Endothelial cell of umbilical vein (primary cell): ENCODE data around the gene MYH16. TPM values are rescaled to one million over a fixed set of nuclear protein-coding genes. Genes with fewer than 3 reads are reported as not detected.
"Not testable (repeated sequence)": the region's sequence is repeated elsewhere in the genome, so short reads cannot be mapped to it uniquely, and the experiment has no call there.

Experiments
- Bru-seq: library from RNA; stranded (reverse); fragments of 400-500 nt; gene quantifications from one replicate; lab custom pipeline; 2021; lab: Mats Ljungman, UMichigan
- BruChase-seq, 2 experiments: library from RNA; stranded (reverse); fragments of 400-500 nt; gene quantifications; one replicate each; lab custom pipeline; 2021; lab: Mats Ljungman, UMichigan
- BruUV-seq: library from RNA; stranded (reverse); fragments of 400-500 nt; replicated peaks from 2 replicates; lab custom pipeline; 2021; lab: Mats Ljungman, UMichigan
- CTCF ChIA-PET: fragments of 300-600, 350-600 bp; sonication (Branson Sonifier 250); formaldehyde crosslinking; loops from one replicate; lab custom pipeline; 2021; ENCODE audit warnings: antibody characterized with exemption, inconsistent platforms; lab: Charles Lee
- POLR2A ChIA-PET: fragments of 300-600, 350-600 bp; sonication (Branson Sonifier 250); formaldehyde crosslinking; loops from one replicate; lab custom pipeline; 2021; ENCODE audit warnings: antibody characterized with exemption, inconsistent platforms; lab: Charles Lee
- DNase-seq: peaks from one replicate; pipeline ENCODE4 v3.0.0-alpha.2; 2011; ENCODE audit warnings: low read depth, low spot score
- FAIRE-seq: peaks from 2 replicates; lab custom pipeline; 2011; peaks lifted over from hg19 to GRCh38; lab: Jason Lieb, UNC
- H2AFZ ChIP-seq: 2 replicates; pipeline ENCODE4 v1.6.0; 2012; ENCODE audit warnings: low read depth, low read length, control low read depth, inconsistent platforms
- H3K27ac ChIP-seq: 2 replicates; pipeline ENCODE4 v1.5.1; 2011; ENCODE audit warnings: low read depth, mild to moderate bottlenecking, control low read depth, low read length, moderate library complexity; ENCODE audit not compliant: insufficient read depth
- H3K27me3 ChIP-seq, 2 experiments: 2 replicates each; pipeline versions ENCODE4 v1.6.0 to v1.6.1; 2011; ENCODE audit warnings: low read length in 2 of 2, mixed read lengths in 1 of 2; ENCODE audit not compliant: control insufficient read depth in 2 of 2, insufficient read depth in 2 of 2
- H3K36me3 ChIP-seq, 2 experiments: 2 replicates in 1 of 2; 3 replicates in 1 of 2; pipeline ENCODE4 v1.5.1; 2011; ENCODE audit warnings: low read length in 2 of 2, mild to moderate bottlenecking in 1 of 2, moderate library complexity in 1 of 2; ENCODE audit not compliant: control insufficient read depth in 2 of 2, insufficient read depth in 2 of 2; ENCODE audit errors: extremely low read depth in 1 of 2
- H3K4me1 ChIP-seq: 3 replicates; pipeline ENCODE4 v1.5.1; 2011; ENCODE audit warnings: mild to moderate bottlenecking, low read length; ENCODE audit not compliant: control insufficient read depth, insufficient read depth; ENCODE audit errors: extremely low read depth
- H3K4me2 ChIP-seq: 2 replicates; pipeline ENCODE4 v1.6.1; 2011; ENCODE audit warnings: low read length, control low read depth, mixed read lengths; ENCODE audit not compliant: insufficient read depth
- H3K4me3 ChIP-seq, 3 experiments: fragments of 200-600 bp in 1 of 3; sonication (generic), shearing (Covaris generic) in 1 of 3; replicated peaks in 1 of 3; 2 replicates each; pipeline ENCODE4 v1.5.1; 2011 to 2016; ENCODE audit warnings: control low read depth in 3 of 3, low read length in 3 of 3, mild to moderate bottlenecking in 2 of 3, inconsistent platforms in 1 of 3, low read depth in 1 of 3, moderate library complexity in 1 of 3; ENCODE audit not compliant: insufficient read depth in 1 of 3
- H3K79me2 ChIP-seq: 2 replicates; pipeline ENCODE4 v1.6.0; 2012; ENCODE audit warnings: low read length, inconsistent platforms; ENCODE audit not compliant: control insufficient read depth, insufficient read depth
- H3K9ac ChIP-seq: replicated peaks from 2 replicates; pipeline ENCODE3; 2011; ENCODE audit warnings: low read length, control low read depth; ENCODE audit not compliant: insufficient read depth; ENCODE audit errors: extremely low read depth
- H3K9me1 ChIP-seq: replicated peaks from 3 replicates; pipeline ENCODE4 v1.6.0; 2011; ENCODE audit warnings: mild to moderate bottlenecking, low read length; ENCODE audit not compliant: control insufficient read depth, insufficient read depth; ENCODE audit errors: extremely low read depth
- H3K9me3 ChIP-seq: replicated peaks from 2 replicates; pipeline ENCODE4 v1.5.1; 2012; ENCODE audit warnings: low read length, inconsistent platforms; ENCODE audit not compliant: control insufficient read depth, insufficient read depth
- H4K20me1 ChIP-seq: replicated peaks from 2 replicates; pipeline ENCODE3; 2011; ENCODE audit warnings: mild to moderate bottlenecking, low read length; ENCODE audit not compliant: control insufficient read depth, insufficient read depth; ENCODE audit errors: extremely low read depth
- FOS ChIP-seq: IDR thresholded peaks from 2 replicates; pipeline ENCODE4 v1.6.1; 2011; ENCODE audit warnings: mild to moderate bottlenecking, low read length, moderate library complexity, borderline replicate concordance; ENCODE audit not compliant: insufficient read depth
- POLR2AphosphoS5 ChIP-seq: IDR thresholded peaks from 2 replicates; pipeline ENCODE4 v1.6.1; 2012; ENCODE audit warnings: low read depth, mild to moderate bottlenecking, control low read depth, low read length, moderate library complexity; ENCODE audit not compliant: insufficient read depth
- dilution Hi-C: fragments of 300-500 bp; cut with MboI; formaldehyde crosslinking; loops from one replicate; pipeline ENCODE4 v1.15.0; 2019; ENCODE audit warnings: low sequenced_read_pairs; ENCODE audit not compliant: extremely low pct_ligation_motif_present
- intact Hi-C: fragments of 100-400 bp; cut with micrococcal nuclease; formaldehyde crosslinking; loops from one replicate; pipeline ENCODE4 v1.10.0; 2022
- long read RNA-seq: library from polyadenylated mRNA; stranded (forward); transcript quantifications from one replicate; pipeline ENCODE4 v2.0.0, GENCODE V29; 2021
- polyA minus RNA-seq, 3 experiments: library from RNA; depleted of rRNA, polyadenylated mRNA; stranded (reverse); fragments of >200 nt; gene quantifications; 1 replicate in 1 of 3; 2 replicates in 2 of 3; pipeline ENCODE4 v1.2.3, GENCODE V29; 2011
- polyA plus RNA-seq, 4 experiments: library from polyadenylated mRNA; depleted of rRNA in 3 of 4; stranded (reverse) in 3 of 4; unstranded in 1 of 4; fragments of >200 nt; gene quantifications; 2 replicates each; pipeline versions ENCODE4 v1.2.1 to v1.2.3, GENCODE V29; 2011 to 2012; ENCODE audit warnings: missing spikeins in 1 of 4
- total RNA-seq: library from RNA; stranded (reverse); gene quantifications from 2 replicates; pipeline ENCODE4 v1.2.3, GENCODE V29; 2021
- TF ChIP-seq, protein P1 (sequence below): IDR thresholded peaks from 2 replicates; pipeline ENCODE4 v1.6.1; 2011; ENCODE audit not compliant: insufficient read depth, insufficient read length

Gene MYH16
- total RNA-seq (0.09 and 0.11 TPM in 2 replicates), polyA plus RNA-seq (0.01 and 0.03 TPM in 2 replicates), polyA minus RNA-seq (not detected in 2 replicates), Bru-seq, nascent RNA (percentile 11 among the genes with signal in this experiment), BruChase-seq, experiment 1, labeled RNA remaining after a 6-hour chase (percentile 24 among the genes with signal in this experiment), BruChase-seq, experiment 2, labeled RNA remaining after a 2-hour chase (percentile 10 among the genes with signal in this experiment)
- 0.01 and 0.03 TPM in 2 replicates for polyA plus RNA-seq (2011; cell fraction: cytosol; rRNA removed)
- 0.04 and 0.58 TPM in 2 replicates for polyA plus RNA-seq (2011; cell fraction: nucleus; rRNA removed)
- 0.19 and 0.48 TPM in 2 replicates for polyA plus RNA-seq (2012)
- polyA minus RNA-seq (2011; cell fraction: cytosol; rRNA and poly(A)+ RNA removed): not detected
- not detected in 2 replicates for polyA minus RNA-seq (2011; cell fraction: nucleus; rRNA and poly(A)+ RNA removed)
- long read RNA-seq: 0 reads

- no peak within 1 kb of the TSS for H3K9ac ChIP-seq
- peak; percentile 51 for TF ChIP-seq FOS
- no peak for TF ChIP-seq POLR2AphosphoS5
- TF ChIP-seq, protein P1, sequence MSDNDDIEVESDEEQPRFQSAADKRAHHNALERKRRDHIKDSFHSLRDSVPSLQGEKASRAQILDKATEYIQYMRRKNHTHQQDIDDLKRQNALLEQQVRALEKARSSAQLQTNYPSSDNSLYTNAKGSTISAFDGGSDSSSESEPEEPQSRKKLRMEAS: no peak
- no peak within 1 kb of the TSS for H3K4me2 ChIP-seq
- H3K4me1 ChIP-seq: peaks cover 24% of the 10 kb centered on the region
- H3K4me3 ChIP-seq: no peak within 1 kb of the TSS
- ChIA-PET CTCF (interaction anchor here (1.7 kb wide), 1 partner anchor 41 kb away, joined by 3 read pairs; no protein-coding TSS in a partner anchor), POLR2A (interaction anchor here (0.6 kb wide), 1 partner anchor 17 kb away, joined by 8 read pairs; no protein-coding TSS in a partner anchor)
- DNase-seq: no peak
- H3K9me1 ChIP-seq: no peaks in the 10 kb centered on the region
- no peaks in the 10 kb centered on the region for H4K20me1 ChIP-seq
- no peaks in the 10 kb centered on the region for H3K36me3 ChIP-seq
- no peak within 1 kb of the TSS for H3K27ac ChIP-seq
- no peaks in the 10 kb centered on the region for H3K79me2 ChIP-seq
- no peaks in the 10 kb centered on the region for H3K27me3 ChIP-seq
- intact Hi-C loops: loop anchor here (5.0 kb wide), 1 partner anchor 130 kb away; the partner anchor contains the start of gene SMURF1
- peak; percentile 72 for FAIRE-seq
- dilution Hi-C loops: no loop called here
- no TSS peak for BruUV-seq
- H3K9me3 ChIP-seq: no peaks in the 10 kb centered on the region
- no peak within 1 kb of the TSS for H2AFZ ChIP-seq
These were observed at the start of gene MYH16 for GRCh38 chr7:99272476-99273045. Gene MYH16 (plus strand): TSS chr7:99272839.

- H3K36me3 ChIP-seq, H3K9me3 ChIP-seq, H4K20me1 ChIP-seq, POLR2A ChIA-PET, dilution Hi-C loops, H3K27me3 ChIP-seq, H3K4me3 ChIP-seq, DNase-seq, BruUV-seq, H3K27ac ChIP-seq, H2AFZ ChIP-seq, H3K4me2 ChIP-seq, H3K9ac ChIP-seq, FAIRE-seq, H3K4me1 ChIP-seq, H3K79me2 ChIP-seq, H3K9me1 ChIP-seq: not testable (repeated sequence)
- intact Hi-C loops: loop anchor here (10.0 kb wide), 1 partner anchor 60 kb away; no protein-coding TSS in a partner anchor
- CTCF ChIA-PET: interaction anchor here (0.7 kb wide), 1 partner anchor 43 kb away, joined by 3 read pairs; no protein-coding TSS in a partner anchor
These were observed 48.3 kb upstream of the MYH16 start for GRCh38 chr7:99224263-99224898.
